SH-SY5Y (cell line): ENCODE measurements around the gene MYO5C.

Experiments used
- GATA2 ChIP-seq: IDR thresholded peaks from 2 replicates; pipeline ENCODE4 v1.6.1; 2011; ENCODE audit warnings: mild to moderate bottlenecking, low read depth, low read length
- GATA3 ChIP-seq: IDR thresholded peaks from 2 replicates; pipeline ENCODE4 v1.6.1; 2011; ENCODE audit warnings: low read depth, mild to moderate bottlenecking, low read length, moderate library complexity

GRCh38 chr15:52184721-52185120 is 110.9 kb downstream of the MYO5C start:
- TF ChIP-seq GATA3 (no peak), GATA2 (no peak)
